ENCODE results near the gene SLC4A1. TPM values are rescaled to one million over a fixed set of nuclear protein-coding genes. Genes with fewer than 3 reads are reported as not detected.

The SLC4A1 gene
- total and polyA plus RNA-seq, 2 of the 13 experiments (the other 11 are each of a cell fraction or from before 2014, with no cell fraction given), result not detected

DNA sequence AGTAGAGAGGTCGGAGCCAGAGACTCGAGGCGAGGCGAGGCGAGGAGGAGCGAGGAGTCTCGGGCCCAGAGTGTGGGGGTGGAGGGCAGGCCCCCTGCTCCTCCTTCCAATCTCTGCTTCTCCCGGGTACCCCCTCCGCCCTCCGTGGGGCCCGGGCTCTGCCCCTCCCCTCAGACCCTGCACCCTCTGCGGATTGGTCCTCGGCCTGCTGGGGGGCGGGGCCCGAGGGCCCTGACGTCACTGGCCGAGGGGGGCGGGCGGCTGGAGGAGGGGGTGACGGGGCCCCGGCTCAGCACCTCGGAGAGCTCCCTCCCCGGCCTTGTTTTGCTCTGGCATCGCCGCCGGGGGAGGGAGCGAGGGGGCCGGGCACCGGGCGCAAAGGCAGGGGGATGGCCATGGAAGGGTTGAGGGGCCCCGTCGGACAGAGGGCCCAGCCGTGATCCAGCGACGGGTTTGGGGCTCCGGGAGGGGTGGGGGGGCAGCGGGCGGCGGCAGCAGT lies 40.4 kb upstream of the SLC4A1 start, which contains the start of gene RUNDC3A (continued):
- TF ChIP-seq, protein P1, sequence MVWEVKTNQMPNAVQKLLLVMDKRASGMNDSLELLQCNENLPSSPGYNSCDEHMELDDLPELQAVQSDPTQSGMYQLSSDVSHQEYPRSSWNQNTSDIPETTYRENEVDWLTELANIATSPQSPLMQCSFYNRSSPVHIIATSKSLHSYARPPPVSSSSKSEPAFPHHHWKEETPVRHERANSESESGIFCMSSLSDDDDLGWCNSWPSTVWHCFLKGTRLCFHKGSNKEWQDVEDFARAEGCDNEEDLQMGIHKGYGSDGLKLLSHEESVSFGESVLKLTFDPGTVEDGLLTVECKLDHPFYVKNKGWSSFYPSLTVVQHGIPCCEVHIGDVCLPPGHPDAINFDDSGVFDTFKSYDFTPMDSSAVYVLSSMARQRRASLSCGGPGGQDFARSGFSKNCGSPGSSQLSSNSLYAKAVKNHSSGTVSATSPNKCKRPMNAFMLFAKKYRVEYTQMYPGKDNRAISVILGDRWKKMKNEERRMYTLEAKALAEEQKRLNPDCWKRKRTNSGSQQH (CRISPR knock-in tag; IDR thresholded peaks at IDR 0.05; ENCODE audit: low read depth), result peak; percentile 89; the same call in 1 of the 2 replicates
- TF ChIP-seq SIX4 (CRISPR knock-in tag; IDR thresholded peaks at IDR 0.05), result no peak
- TF ChIP-seq ZSCAN22 (CRISPR knock-in tag; IDR thresholded peaks at IDR 0.05), result no peak
- TF ChIP-seq ZNF687 (CRISPR knock-in tag; IDR thresholded peaks at IDR 0.05), result peak; percentile 65
- peak; percentile 80; the same call in 1 of the 2 replicates for TF ChIP-seq ZFP36L2 (CRISPR knock-in tag; IDR thresholded peaks at IDR 0.05)
- no peak for TF ChIP-seq ZNF713 (CRISPR knock-in tag; IDR thresholded peaks at IDR 0.05)
- TF ChIP-seq AHR (CRISPR knock-in tag; IDR thresholded peaks at IDR 0.05), result peak; percentile 92; the same call in 1 of the 2 replicates
- peak; percentile 85; the same call in 1 of the 2 replicates for TF ChIP-seq MYNN (CRISPR knock-in tag; IDR thresholded peaks at IDR 0.05; ENCODE audit: low read depth)
- TF ChIP-seq RFX1 (IDR thresholded peaks at IDR 0.05), result no peak
- TF ChIP-seq, protein P2, sequence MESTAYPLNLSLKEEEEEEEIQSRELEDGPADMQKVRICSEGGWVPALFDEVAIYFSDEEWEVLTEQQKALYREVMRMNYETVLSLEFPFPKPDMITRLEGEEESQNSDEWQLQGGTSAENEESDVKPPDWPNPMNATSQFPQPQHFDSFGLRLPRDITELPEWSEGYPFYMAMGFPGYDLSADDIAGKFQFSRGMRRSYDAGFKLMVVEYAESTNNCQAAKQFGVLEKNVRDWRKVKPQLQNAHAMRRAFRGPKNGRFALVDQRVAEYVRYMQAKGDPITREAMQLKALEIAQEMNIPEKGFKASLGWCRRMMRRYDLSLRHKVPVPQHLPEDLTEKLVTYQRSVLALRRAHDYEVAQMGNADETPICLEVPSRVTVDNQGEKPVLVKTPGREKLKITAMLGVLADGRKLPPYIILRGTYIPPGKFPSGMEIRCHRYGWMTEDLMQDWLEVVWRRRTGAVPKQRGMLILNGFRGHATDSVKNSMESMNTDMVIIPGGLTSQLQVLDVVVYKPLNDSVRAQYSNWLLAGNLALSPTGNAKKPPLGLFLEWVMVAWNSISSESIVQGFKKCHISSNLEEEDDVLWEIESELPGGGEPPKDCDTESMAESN (CRISPR knock-in tag; conservative IDR thresholded peaks at IDR 0.05), result 0 out of 2 replicates have a peak, but pooled peaks have one; percentile 45
- TF ChIP-seq HHEX (CRISPR knock-in tag; IDR thresholded peaks at IDR 0.05), result no peak
- TF ChIP-seq MTF2 (CRISPR knock-in tag; IDR thresholded peaks at IDR 0.05; ENCODE audit: borderline replicate concordance), result peak; percentile 31; the same call in 1 of the 2 replicates
- TF ChIP-seq SMARCE1 (IDR thresholded peaks at IDR 0.05; ENCODE audit: borderline replicate concordance), result no peak
- no peak for TF ChIP-seq ZNF550 (CRISPR knock-in tag; IDR thresholded peaks at IDR 0.05; ENCODE audit: borderline replicate concordance)
- TF ChIP-seq STAG1 (CRISPR knock-in tag; IDR thresholded peaks at IDR 0.05), result no peak
- TF ChIP-seq GPN1 (CRISPR knock-in tag; IDR thresholded peaks at IDR 0.05; ENCODE audit: borderline replicate concordance), result no peak
- TF ChIP-seq ZBTB8A (CRISPR knock-in tag; IDR thresholded peaks at IDR 0.05; ENCODE audit: borderline replicate concordance, low read depth), result no peak
- peak; percentile 47; the same call in 1 of the 2 replicates for TF ChIP-seq MEF2D (CRISPR knock-in tag; IDR thresholded peaks at IDR 0.05)
- no peak for TF ChIP-seq ZBTB38 (CRISPR knock-in tag; IDR thresholded peaks at IDR 0.05)
- TF ChIP-seq MXD4 (CRISPR knock-in tag; IDR thresholded peaks at IDR 0.05), result peak; percentile 82
- 0 out of 2 replicates have a peak, but pooled peaks have one; percentile 33 for TF ChIP-seq ARNTL (CRISPR knock-in tag; IDR thresholded peaks at IDR 0.05)
- TF ChIP-seq RXRB (CRISPR knock-in tag; IDR thresholded peaks at IDR 0.05; ENCODE audit: borderline replicate concordance), result peak; percentile 60; the same call in 1 of the 2 replicates
- TF ChIP-seq RARA (CRISPR knock-in tag; IDR thresholded peaks at IDR 0.05), result peak; percentile 70
- no peak for TF ChIP-seq CHD4 (IDR thresholded peaks at IDR 0.05; ENCODE audit: borderline replicate concordance, low read length)
- 0 out of 2 replicates have a peak, but pooled peaks have one; percentile 19 for TF ChIP-seq RAD21 (CRISPR knock-in tag; IDR thresholded peaks at IDR 0.05)
